NCI-H2081 (cell line): ENCODE data around the gene CBX1.
A peak's percentile ranks its signal among the peaks of the same experiment; 100 is the strongest.
"Not testable (repeated sequence)": the region's sequence is repeated elsewhere in the genome, so short reads cannot be mapped to it uniquely, and the experiment has no call there.

ENCODE experiments used
- DNase-seq, 2 experiments: peaks; one replicate each; lab custom pipeline; 2025; lab: John Stamatoyannopoulos, UW

The CBX1 gene

GRCh38 chr17:48072811-48073210, 28.5 kb downstream of the CBX1 start:
- DNase-seq, result not testable (repeated sequence)

DNA sequence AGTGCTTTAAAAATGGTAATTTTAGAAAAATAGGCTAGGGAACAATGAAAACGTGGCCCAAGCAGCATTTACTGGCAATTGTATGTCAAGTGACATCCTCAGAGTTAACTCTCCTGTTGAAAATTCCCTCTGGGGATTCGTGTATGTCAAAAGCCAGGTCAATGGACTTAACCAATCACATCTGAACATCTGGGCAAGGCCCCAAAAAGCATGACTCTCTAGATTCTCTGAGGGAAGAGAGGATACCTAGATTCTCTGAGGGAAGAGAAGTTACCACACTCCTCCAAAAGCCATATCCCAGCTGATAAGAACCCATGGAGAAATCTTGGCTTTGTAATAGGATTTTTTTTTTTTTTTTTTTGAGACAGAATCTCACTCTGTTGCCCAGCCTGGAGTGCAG, 29.6 kb downstream of the CBX1 start:
- no peak for DNase-seq

DNA sequence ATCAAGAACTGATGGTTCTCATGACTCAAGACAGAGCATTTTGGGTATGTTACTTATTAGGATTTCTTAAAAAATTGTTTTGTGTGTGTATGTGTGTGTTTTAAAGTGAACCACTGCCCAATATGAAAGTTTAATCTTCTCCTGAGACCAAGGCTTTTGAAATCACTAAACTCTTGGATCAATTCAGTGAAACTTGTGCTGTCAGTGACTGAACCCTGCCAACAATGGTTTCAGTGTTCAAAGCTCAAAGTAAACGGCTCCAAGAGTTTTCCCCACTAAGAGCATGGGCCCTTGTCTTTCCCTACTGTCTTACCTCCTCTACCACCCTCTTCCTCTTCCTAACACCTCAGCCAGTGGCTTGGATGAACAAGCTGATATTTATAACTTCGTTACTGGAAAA, 31.1 kb downstream of the CBX1 start:
- DNase-seq, result no peak

- no peak for DNase-seq
Observed at GRCh38 chr17:48068491-48068961, 32.8 kb downstream of the CBX1 start.

GRCh38 chr17:48067808-48068207, 33.5 kb downstream of the CBX1 start:
- DNase-seq, result not testable (repeated sequence)

GRCh38 chr17:48067245-48067644, 34.0 kb downstream of the CBX1 start:
- DNase-seq, result no peak

DNA sequence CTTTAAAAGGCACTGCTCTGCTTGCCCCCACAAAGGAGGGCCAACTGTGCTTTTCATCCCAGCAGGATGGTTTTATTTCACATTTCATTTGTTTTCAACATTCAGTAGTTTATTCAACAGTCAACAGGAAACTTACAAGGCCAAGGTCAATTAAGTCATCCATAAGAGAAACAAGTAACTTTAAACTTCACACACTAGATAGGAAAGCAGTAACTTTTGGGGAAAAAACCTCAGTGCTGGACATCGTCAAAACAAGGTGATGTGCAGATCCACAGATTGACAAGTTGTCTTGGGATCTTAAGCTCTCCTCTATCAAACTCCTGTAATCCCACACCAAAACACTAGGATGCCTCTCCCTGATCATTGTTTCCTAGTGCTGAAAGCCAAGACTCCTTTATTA, 34.6 kb downstream of the CBX1 start:
- DNase-seq, result no peak

- DNase-seq, result no peak
Observed at GRCh38 chr17:48066192-48066591, 35.1 kb downstream of the CBX1 start.

DNA sequence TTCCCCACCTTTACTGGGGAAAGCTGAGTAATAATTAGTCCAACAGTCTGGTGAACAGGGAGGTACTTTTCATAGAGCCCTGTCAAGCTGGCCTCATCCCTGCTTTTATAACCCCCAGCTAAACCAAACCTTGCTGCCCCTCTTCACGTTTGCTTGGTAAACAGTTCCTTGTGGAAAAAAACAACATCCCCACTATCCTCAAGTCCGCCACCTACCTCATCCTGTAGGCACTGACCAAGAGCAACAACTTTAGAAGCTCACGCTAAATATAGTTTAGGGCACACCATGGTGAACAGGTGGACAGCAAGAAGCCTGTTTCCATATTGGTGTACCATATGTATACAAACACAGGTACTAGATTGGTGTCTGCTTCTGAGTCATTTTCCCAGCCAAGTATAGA, 36.6 kb downstream of the CBX1 start:
- DNase-seq, result no peak

DNA sequence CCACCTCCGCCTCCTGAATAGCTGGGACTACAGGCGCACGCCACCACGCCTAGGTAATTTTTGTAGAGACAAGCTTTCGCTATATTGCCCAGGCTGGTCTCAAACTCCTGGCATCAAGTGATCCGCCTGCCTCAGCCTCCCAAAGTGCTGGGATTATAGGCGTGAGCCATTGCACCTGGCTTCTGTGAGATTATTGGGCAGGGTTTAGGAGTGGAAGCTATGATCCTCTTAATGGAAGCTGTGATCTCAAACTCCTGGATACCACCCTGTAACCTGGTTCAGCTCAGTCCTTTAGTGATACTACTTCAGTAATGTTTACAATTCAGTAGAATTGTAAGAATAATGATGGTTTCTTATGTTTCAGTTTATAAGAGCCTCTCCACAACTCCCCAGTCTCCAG, 39.0 kb downstream of the CBX1 start:
- no peak for DNase-seq

GRCh38 chr17:48060249-48060648, 41.0 kb downstream of the CBX1 start:
- no peak for DNase-seq

DNA sequence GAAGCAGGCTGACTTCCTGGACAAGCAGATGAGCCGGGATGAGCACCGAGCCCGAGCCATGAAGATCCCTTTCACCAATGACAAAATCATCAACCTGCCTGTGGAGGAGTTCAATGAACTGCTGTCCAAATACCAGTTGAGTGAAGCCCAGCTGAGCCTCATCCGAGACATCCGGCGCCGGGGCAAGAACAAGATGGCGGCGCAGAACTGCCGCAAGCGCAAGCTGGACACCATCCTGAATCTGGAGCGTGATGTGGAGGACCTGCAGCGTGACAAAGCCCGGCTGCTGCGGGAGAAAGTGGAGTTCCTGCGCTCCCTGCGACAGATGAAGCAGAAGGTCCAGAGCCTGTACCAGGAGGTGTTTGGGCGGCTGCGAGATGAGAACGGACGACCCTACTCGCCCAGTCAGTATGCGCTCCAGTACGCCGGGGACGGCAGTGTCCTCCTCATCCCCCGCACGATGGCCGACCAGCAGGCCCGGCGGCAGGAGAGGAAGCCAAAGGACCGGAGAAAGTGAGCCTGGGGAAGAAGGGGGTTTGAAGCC, 42.1 kb downstream of the CBX1 start:
- DNase-seq, result no peak

DNA sequence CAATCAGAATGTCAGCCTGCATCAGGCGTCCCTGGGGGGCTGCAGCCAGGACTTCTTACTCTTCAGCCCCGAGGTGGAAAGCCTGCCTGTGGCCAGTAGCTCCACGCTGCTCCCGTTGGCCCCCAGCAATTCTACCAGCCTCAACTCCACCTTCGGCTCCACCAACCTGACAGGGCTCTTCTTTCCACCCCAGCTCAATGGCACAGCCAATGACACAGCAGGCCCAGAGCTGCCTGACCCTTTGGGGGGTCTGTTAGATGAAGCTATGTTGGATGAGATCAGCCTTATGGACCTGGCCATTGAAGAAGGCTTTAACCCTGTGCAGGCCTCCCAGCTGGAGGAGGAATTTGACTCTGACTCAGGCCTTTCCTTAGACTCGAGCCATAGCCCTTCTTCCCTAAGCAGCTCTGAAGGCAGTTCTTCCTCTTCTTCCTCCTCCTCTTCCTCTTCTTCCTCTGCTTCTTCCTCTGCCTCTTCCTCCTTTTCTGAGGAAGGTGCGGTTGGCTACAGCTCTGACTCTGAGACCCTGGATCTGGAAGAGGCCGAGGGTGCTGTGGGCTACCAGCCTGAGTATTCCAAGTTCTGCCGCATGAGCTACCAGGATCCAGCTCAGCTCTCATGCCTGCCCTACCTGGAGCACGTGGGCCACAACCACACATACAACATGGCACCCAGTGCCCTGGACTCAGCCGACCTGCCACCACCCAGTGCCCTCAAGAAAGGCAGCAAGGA, 42.7 kb downstream of the CBX1 start:
- no peak for DNase-seq

GRCh38 chr17:48057626-48058025, 43.7 kb downstream of the CBX1 start:
- no peak for DNase-seq

- no peak for DNase-seq
Observed at GRCh38 chr17:48056879-48057278, 44.4 kb downstream of the CBX1 start.

- no peak for DNase-seq
Observed at GRCh38 chr17:48056246-48056745, 45.0 kb downstream of the CBX1 start.

DNA sequence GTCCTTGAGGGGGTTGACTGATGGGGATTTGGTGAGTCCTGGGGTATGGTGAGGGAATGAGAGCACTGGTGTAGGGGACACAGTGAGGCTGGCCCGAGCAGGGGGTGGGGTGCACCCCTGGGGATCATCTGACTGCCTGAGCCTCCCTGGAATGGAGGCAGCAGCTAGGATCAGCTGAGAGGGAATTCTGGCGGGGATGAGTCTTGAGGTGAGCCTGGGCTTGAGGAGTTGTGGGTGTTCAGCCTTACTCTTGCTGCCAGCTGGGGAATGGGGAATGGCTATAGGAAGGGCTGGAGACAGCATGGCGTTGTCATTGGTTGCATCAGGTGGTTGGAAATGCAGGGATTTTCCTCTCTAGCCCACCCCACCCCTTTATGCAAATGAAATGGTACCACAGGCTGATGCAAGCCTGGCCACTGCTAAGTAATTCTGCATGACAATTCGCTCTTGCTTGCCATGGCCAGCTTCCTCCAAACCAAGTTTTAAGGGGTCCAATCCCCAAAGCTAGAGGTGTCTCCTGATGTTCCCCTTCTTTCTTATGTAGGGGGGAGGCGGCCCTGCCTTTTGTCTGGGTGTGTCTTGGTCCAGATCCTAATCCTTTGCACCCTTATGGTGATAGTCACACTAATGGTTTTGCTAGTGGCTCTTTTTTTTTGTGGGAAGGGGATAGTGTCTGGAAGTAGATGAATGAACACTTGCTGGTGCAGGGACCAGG, 45.6 kb downstream of the CBX1 start:
- no peak for DNase-seq

DNA sequence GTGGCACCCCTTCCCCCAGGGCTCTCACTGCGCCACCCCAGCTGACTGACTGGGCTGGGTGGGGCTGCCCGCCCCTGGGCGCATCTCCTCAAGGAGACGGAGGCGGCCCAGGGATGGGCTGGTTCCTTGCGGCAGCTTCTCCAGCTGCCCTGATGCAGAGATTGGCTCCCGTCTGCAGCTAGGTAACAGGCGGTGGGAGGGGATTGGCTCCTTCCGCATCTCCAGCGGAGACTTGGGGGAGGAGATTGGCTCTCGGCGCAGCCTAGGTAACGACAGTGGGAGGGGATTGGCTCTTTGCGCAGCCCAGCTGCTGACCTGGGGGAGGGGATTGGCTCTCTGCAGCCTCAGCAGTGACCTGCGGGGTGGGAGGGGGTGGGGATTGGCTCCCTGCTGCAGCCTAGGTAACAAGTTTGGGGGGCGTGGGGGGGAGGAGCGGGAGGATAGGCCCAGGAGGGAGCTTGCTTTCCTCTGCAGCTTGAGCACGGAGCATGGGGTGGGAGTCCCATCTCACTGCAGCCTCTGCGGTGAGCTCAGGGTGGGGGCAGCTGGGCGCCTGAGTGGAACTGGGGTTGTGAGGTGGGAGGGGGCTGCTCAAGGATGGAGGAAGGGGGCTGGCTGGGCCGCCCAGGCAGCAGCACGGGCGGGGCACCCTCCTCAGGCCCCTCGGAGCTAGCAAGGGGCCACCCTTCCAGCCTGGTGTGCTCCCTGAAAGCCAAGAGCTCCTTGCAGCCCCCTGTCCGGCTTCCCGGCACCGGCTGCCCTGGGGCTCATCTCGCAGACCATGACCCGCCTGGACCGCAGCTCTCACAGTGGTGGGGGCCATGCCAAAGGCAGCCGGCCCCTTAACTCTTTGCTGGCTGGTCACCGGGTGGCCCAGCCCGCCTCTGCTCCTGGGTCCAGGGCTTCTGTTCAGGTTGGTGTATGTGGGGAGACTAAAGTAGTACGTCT, 46.8 kb downstream of the CBX1 start:
- DNase-seq, result peak; percentile 88 to 91

GRCh38 chr17:48053758-48054237, 47.5 kb downstream of the CBX1 start:
- DNase-seq, result no peak

DNA sequence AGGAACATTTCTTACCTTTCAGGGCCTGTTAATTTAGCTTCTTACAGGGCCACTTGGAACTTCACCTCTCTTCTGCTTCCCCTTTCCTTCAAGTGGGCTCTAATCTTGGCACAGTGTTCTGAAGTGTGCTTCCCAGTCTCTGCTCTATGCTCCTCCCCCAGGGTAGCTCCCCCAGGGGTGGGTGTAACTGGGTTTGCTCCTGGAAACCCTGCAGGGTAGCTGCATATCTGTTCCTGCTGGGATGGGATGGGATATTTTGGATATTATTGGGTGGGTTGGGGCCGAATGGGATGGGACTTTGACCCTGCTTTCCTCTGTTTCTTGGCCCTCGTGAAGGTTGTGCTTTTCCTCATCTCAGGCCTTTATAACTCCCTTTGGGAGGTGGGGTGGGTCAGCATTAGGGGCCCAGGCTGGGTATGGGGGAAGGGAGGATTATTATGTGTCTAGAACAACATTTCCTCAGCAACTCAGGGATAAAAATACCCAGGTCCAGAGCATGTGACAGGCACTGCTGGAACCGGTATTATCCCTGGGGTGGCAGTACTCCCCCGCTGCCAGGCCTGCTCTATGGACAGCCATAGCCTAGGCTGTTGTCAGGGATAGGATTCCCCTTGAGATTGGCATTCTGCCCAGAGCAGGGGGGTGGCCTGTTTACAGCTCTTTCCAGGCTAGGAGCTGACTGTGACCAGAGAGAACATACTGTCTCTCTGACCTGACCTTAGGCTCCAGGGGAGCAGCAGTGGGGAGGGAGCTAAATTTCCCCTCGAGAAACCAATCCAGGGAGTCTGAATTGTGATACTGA, 48.1 kb downstream of the CBX1 start:
- DNase-seq, result peak; percentile 85 to 95
